GM18502 (cell line): ENCODE measurements around the gene SRD5A2.

Source experiments
- ATAC-seq: cut with Tn5 transposase; IDR thresholded peaks from one replicate; pipeline ENCODE4 v1.9.1; 2021; ENCODE audit warnings: mild to moderate bottlenecking; ENCODE audit not compliant: unreplicated experiment, poor library complexity

The SRD5A2 gene

GRCh38 chr2:31580321-31581117 lies at the start of gene SRD5A2:
TSS of gene SRD5A2 (minus strand) at chr2:31580938. CDS start at chr2:31580900, 38 bp downstream.
- no peak for ATAC-seq

- ATAC-seq = no peak
Measured at GRCh38 chr2:31606509-31606908, 25.8 kb upstream of the SRD5A2 start.

- ATAC-seq = no peak
Measured at GRCh38 chr2:31598694-31599093, 18.0 kb upstream of the SRD5A2 start.

GRCh38 chr2:31586230-31586629 lies 5.5 kb upstream of the SRD5A2 start:
- no peak for ATAC-seq

GRCh38 chr2:31581124-31581795 lies 522 bp upstream of the SRD5A2 start:
- ATAC-seq = no peak

- no peak for ATAC-seq
Measured at GRCh38 chr2:31579996-31580320, 780 bp downstream of the SRD5A2 start.

- ATAC-seq = no peak
Measured at GRCh38 chr2:31578316-31578715, 2.4 kb downstream of the SRD5A2 start.

- no peak for ATAC-seq
Measured at GRCh38 chr2:31577143-31577542, 3.6 kb downstream of the SRD5A2 start.

- ATAC-seq = no peak
Measured at GRCh38 chr2:31568585-31569201, 12.0 kb downstream of the SRD5A2 start.

- ATAC-seq = no peak
Measured at GRCh38 chr2:31567679-31568078, 13.1 kb downstream of the SRD5A2 start.

GRCh38 chr2:31563273-31563839 lies 17.4 kb downstream of the SRD5A2 start:
- ATAC-seq = no peak

- ATAC-seq = no peak
Measured at GRCh38 chr2:31561823-31562222, 18.9 kb downstream of the SRD5A2 start.

- no peak for ATAC-seq
Measured at GRCh38 chr2:31558401-31559295, 22.1 kb downstream of the SRD5A2 start.

GRCh38 chr2:31556940-31557339 lies 23.8 kb downstream of the SRD5A2 start:
- no peak for ATAC-seq

GRCh38 chr2:31555967-31556706 lies 24.6 kb downstream of the SRD5A2 start:
- ATAC-seq = no peak

- no peak for ATAC-seq
Measured at GRCh38 chr2:31553362-31553761, 27.4 kb downstream of the SRD5A2 start.

GRCh38 chr2:31547485-31547884 lies 33.3 kb downstream of the SRD5A2 start:
- ATAC-seq = no peak

GRCh38 chr2:31541853-31542252 lies 38.9 kb downstream of the SRD5A2 start:
- ATAC-seq = no peak

GRCh38 chr2:31539505-31539904 lies 41.2 kb downstream of the SRD5A2 start:
- ATAC-seq = no peak
